ENCODE results near the gene LCN10.

DNA sequence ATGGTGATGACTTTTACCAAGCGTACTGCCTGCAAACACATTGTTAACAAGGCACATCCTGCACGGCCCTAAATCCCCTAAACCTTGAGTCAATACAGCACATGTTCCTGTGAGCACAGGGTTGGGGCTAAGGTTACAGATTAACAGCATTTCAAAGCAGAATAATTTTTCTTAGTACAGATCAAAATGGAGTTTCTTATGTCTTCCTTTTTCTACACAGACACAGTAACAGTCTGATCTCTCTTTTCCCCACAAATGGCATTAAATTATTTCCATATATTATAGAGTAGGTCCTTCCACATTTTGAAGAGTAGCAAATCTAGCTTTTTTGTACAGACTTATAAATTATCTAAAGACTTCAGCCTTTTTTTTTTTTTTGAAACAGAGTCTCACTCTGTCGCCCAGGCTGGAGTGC lies 46.8 kb upstream of the LCN10 start:
- TF ChIP-seq, protein P1, sequence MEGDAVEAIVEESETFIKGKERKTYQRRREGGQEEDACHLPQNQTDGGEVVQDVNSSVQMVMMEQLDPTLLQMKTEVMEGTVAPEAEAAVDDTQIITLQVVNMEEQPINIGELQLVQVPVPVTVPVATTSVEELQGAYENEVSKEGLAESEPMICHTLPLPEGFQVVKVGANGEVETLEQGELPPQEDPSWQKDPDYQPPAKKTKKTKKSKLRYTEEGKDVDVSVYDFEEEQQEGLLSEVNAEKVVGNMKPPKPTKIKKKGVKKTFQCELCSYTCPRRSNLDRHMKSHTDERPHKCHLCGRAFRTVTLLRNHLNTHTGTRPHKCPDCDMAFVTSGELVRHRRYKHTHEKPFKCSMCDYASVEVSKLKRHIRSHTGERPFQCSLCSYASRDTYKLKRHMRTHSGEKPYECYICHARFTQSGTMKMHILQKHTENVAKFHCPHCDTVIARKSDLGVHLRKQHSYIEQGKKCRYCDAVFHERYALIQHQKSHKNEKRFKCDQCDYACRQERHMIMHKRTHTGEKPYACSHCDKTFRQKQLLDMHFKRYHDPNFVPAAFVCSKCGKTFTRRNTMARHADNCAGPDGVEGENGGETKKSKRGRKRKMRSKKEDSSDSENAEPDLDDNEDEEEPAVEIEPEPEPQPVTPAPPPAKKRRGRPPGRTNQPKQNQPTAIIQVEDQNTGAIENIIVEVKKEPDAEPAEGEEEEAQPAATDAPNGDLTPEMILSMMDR (IDR thresholded peaks at IDR 0.05), result no peak
- TF ChIP-seq EZH2phosphoT487 (IDR thresholded peaks at IDR 0.05) (no peak), EZH2 (IDR thresholded peaks at IDR 0.05) (no peak)
